ENCODE results near the gene RWDD3. TPM values are rescaled to one million over a fixed set of nuclear protein-coding genes. Genes with fewer than 3 reads are reported as not detected.

Gene RWDD3
- total RNA-seq, 1 experiment from 2014 or later, result 15.3 TPM

- Histone ChIP-seq H3K4me1 (ENCODE audit: insufficient read depth, low read length) (no peaks in the 10 kb centered on the region), H3K9me3 (ENCODE audit: control insufficient read depth, low read depth, low read length) (no peaks in the 10 kb centered on the region), H4K91ac (ENCODE audit: insufficient read length, low read depth, low read length) (no peak overlapping the region), H2AK5ac (ENCODE audit: insufficient read length, low read length) (no peak overlapping the region), H3K4me2 (ENCODE audit: insufficient read depth, insufficient read length, low read length) (no peak overlapping the region), H3K9ac (ENCODE audit: extremely low read depth, insufficient read length, low read length) (no peak overlapping the region), H3K4ac (ENCODE audit: low read depth, low read length) (no peak overlapping the region), H3K23ac (ENCODE audit: insufficient read length, low read depth, low read length) (no peak overlapping the region), H2BK20ac (ENCODE audit: low read depth, low read length, poor library complexity, severe bottlenecking) (no peak overlapping the region), H3K27ac (ENCODE audit: insufficient read length, low read depth, low read length) (no peak overlapping the region), H3K79me1 (ENCODE audit: insufficient read depth, low read depth, low read length, poor library complexity, severe bottlenecking) (no peaks in the 10 kb centered on the region), H3K56ac (ENCODE audit: insufficient read length, low read depth, low read length) (no peak overlapping the region), H4K5ac (ENCODE audit: insufficient read length, low read depth, low read length) (no peak overlapping the region), H3K18ac (ENCODE audit: insufficient read length, low read depth, low read length) (no peak overlapping the region), H2BK5ac (ENCODE audit: insufficient read length, low read length) (no peak overlapping the region), H3K79me2 (ENCODE audit: insufficient read depth, low read length) (no peaks in the 10 kb centered on the region), H4K20me1 (ENCODE audit: control insufficient read depth, insufficient read depth, insufficient read length) (no peaks in the 10 kb centered on the region), H2BK120ac (ENCODE audit: low read depth, low read length, poor library complexity, severe bottlenecking) (no peak overlapping the region), H4K8ac (replicated peaks; ENCODE audit: insufficient read length, low read depth, low read length) (no peak overlapping the region), H3K27me3 (ENCODE audit: insufficient read depth, low read length) (no peaks in the 10 kb centered on the region), H2BK12ac (ENCODE audit: insufficient read length, low read depth, low read length) (no peak overlapping the region), H3K23me2 (ENCODE audit: insufficient read length, low read depth, low read length, poor library complexity, severe bottlenecking) (no peaks in the 10 kb centered on the region), H2AFZ (ENCODE audit: low read length) (no peak overlapping the region), H3K14ac (ENCODE audit: insufficient read depth, low read length) (no peak overlapping the region), H2BK15ac (ENCODE audit: low read depth, low read length) (no peak overlapping the region), H3T11ph (ENCODE audit: low read length) (no peak overlapping the region)
- no peak for DNase-seq
- TF ChIP-seq CTCF (conservative IDR thresholded peaks at IDR 0.05), result no peak
- H3K36me3 Mint-ChIP-seq (ENCODE audit: insufficient read depth in 1 of 3, low read depth in 3 of 3), result no peaks in the 10 kb centered on the region
- no peaks in the 10 kb centered on the region for H3K27me3 Mint-ChIP-seq (ENCODE audit: low read depth)
- H3K9me3 Mint-ChIP-seq, result no peaks in the 10 kb centered on the region
- WGBS (ENCODE audit: extremely low coverage, insufficient read length, low lambda C conversion rate), result no CpG with 5 or more reads among the region's 4 CpGs
- H3K4me3 Mint-ChIP-seq, result no peak overlapping the region
- H3K4me1 Mint-ChIP-seq, result peaks cover 2 to 3% of the 10 kb centered on the region in 2 experiments; a peak in 2 of 4 replicates
- H3K27ac Mint-ChIP-seq, result no peak overlapping the region
Observed at GRCh38 chr1:95262913-95263312, 28.9 kb downstream of the RWDD3 start.

Measured in H9 (cell line).